MCF 10A (cell line): Measurements from ENCODE around the gene APOD. TPM values are rescaled to one million over a fixed set of nuclear protein-coding genes. Genes with fewer than 3 reads are reported as not detected.

Source experiments
- BruUV-seq: library from RNA; stranded (reverse); fragments of 400-500 nt; replicated peaks from 2 replicates; lab custom pipeline; 2021; lab: Mats Ljungman, UMichigan
- CTCF ChIA-PET: fragments of 300-600 bp; sonication (Branson Sonifier 250); formaldehyde crosslinking; extraction: SDS; loops from one replicate; lab custom pipeline; 2021; ENCODE audit warnings: antibody characterized with exemption, inconsistent platforms; lab: Yijun Ruan, JAX
- POLR2A ChIA-PET: fragments of 300-600, 350-650 bp; sonication (Branson Sonifier 250); formaldehyde crosslinking; extraction: SDS; loops from one replicate; lab custom pipeline; 2020; ENCODE audit warnings: antibody characterized with exemption, inconsistent platforms; lab: Yijun Ruan, JAX
- DNase-seq: peaks from one replicate; pipeline ENCODE4 v3.0.0-alpha.2; 2018; ENCODE audit not compliant: unreplicated experiment
- H3K27ac Mint-ChIP-seq: one replicate; pipeline ENCODE4 v1.8.0; 2022; ENCODE audit warnings: mild to moderate bottlenecking, low read depth, mixed read lengths; ENCODE audit not compliant: unreplicated experiment
- H3K27me3 Mint-ChIP-seq: one replicate; pipeline ENCODE4 v1.8.0; 2022; ENCODE audit warnings: mixed read lengths; ENCODE audit not compliant: insufficient read depth, unreplicated experiment
- H3K36me3 Mint-ChIP-seq: one replicate; pipeline ENCODE4 v1.8.0; 2022; ENCODE audit warnings: mild to moderate bottlenecking, moderate library complexity, mixed read lengths; ENCODE audit not compliant: insufficient read depth, unreplicated experiment
- H3K4me1 Mint-ChIP-seq: one replicate; pipeline ENCODE4 v1.8.0; 2022; ENCODE audit warnings: mixed read lengths; ENCODE audit not compliant: insufficient read depth, unreplicated experiment
- H3K4me3 Mint-ChIP-seq: one replicate; pipeline ENCODE4 v1.8.0; 2022; ENCODE audit warnings: mild to moderate bottlenecking, moderate library complexity, mixed read lengths; ENCODE audit not compliant: unreplicated experiment
- H3K9me3 Mint-ChIP-seq: one replicate; pipeline ENCODE4 v1.8.0; 2022; ENCODE audit warnings: mixed read lengths; ENCODE audit not compliant: unreplicated experiment
- intact Hi-C: fragments of 100-400 bp; cut with micrococcal nuclease; formaldehyde crosslinking; loops from 2 replicates; pipeline ENCODE4 v1.14.1; 2022
- total RNA-seq: library from RNA; stranded (reverse); gene quantifications from 2 replicates; pipeline ENCODE4 v1.2.3, GENCODE V29; 2022
- TF ChIP-seq, protein P1 (sequence below): fragments of 200-600 bp; IDR thresholded peaks from one replicate; pipeline ENCODE4 v1.8.0; 2022; ENCODE audit warnings: antibody characterized with exemption, mild to moderate bottlenecking; ENCODE audit not compliant: unreplicated experiment

The APOD gene
- total RNA-seq, 1 experiment from 2014 or later: 1.9 TPM

DNA sequence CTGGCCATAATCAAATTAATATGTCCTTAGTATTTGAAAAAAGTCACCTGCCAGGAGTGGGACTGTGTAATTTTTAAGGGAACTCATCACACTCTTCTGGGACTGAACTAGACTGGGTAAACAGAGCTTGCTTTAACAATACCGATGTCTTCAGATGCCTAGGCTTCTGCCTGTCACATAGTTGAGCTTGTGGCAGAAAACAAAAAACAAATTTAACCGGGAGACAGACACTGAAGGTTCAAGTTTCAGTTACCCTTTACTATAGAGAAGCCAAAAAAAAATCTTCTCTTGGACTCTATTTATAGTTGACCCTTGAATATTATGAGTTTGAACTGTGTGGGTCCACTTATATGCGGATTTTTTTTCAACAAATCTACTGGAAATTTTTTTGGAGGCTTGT, 51.4 kb downstream of the APOD start:
- H3K27me3 Mint-ChIP-seq: no peaks in the 10 kb centered on the region
- H3K4me1 Mint-ChIP-seq: peaks cover 5% of the 10 kb centered on the region
- TF ChIP-seq, protein P1, sequence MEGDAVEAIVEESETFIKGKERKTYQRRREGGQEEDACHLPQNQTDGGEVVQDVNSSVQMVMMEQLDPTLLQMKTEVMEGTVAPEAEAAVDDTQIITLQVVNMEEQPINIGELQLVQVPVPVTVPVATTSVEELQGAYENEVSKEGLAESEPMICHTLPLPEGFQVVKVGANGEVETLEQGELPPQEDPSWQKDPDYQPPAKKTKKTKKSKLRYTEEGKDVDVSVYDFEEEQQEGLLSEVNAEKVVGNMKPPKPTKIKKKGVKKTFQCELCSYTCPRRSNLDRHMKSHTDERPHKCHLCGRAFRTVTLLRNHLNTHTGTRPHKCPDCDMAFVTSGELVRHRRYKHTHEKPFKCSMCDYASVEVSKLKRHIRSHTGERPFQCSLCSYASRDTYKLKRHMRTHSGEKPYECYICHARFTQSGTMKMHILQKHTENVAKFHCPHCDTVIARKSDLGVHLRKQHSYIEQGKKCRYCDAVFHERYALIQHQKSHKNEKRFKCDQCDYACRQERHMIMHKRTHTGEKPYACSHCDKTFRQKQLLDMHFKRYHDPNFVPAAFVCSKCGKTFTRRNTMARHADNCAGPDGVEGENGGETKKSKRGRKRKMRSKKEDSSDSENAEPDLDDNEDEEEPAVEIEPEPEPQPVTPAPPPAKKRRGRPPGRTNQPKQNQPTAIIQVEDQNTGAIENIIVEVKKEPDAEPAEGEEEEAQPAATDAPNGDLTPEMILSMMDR: no peak
- POLR2A ChIA-PET: interaction anchor here (2.5 kb wide), 1 partner anchor 10 kb away, joined by 13 read pairs; the partner anchor contains the start of gene PPP1R2
- CTCF ChIA-PET: interaction anchor here (0.7 to 1.0 kb wide), 2 partner anchors 13 to 137 kb away, joined by 3 read pairs; no protein-coding TSS in a partner anchor
- no peak for DNase-seq
- H3K36me3 Mint-ChIP-seq: peaks cover 7% of the 10 kb centered on the region
- no peak overlapping the region for H3K27ac Mint-ChIP-seq
- H3K4me3 Mint-ChIP-seq: no peak overlapping the region
- BruUV-seq: no TSS peak
- no peaks in the 10 kb centered on the region for H3K9me3 Mint-ChIP-seq
- intact Hi-C loops: no loop called here

DNA sequence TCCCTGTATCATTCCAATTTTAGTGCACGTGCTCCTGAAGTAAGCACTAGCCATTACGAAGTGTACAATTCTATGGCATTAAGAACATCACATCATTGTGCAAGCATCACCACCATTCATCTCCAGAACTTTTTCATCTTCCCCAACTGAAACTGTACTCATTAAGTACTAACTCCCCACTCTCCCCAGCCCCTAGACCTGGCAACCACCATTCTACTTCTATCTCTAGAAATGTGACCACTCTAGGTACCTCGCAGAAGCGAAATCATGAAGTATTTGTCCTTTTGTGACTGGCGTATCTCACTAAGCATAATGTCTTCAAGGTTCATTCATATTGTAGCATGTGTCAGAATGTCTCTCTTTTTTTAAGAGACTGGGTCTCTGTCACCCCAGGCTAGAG, 52.1 kb downstream of the APOD start:
- DNase-seq: no peak
- Mint-ChIP-seq H3K4me1 (peaks cover 5% of the 10 kb centered on the region), H3K9me3 (no peaks in the 10 kb centered on the region), H3K4me3 (no peak overlapping the region), H3K27ac (no peak overlapping the region), H3K27me3 (no peaks in the 10 kb centered on the region), H3K36me3 (peaks cover 7% of the 10 kb centered on the region)
- CTCF ChIA-PET: interaction anchor here (1.0 kb wide), 1 partner anchor 14 kb away, joined by 3 read pairs; no protein-coding TSS in a partner anchor
- POLR2A ChIA-PET: no interaction called here
- intact Hi-C loops: no loop called here
- TF ChIP-seq, protein P1: no peak
- BruUV-seq: no TSS peak

DNA sequence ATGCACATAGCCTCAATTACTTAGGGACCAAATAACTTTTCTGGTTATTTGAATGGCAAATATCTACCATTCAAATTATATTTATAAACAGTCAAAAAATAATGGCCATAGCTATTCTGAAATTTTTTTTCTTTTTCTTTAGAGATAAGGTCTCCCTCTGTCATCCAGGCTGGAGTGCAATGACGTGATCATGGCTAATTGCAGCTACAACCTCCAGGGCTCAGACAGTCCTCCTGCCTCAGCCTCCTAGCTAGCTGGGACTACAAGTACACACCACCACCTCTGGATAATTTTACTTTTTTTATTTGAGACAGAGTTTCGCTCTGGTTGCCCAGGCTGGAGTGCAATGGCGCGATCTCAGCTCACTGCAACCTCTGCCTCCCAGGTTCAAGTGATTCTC, 57.2 kb downstream of the APOD start:
- no peaks in the 10 kb centered on the region for H3K9me3 Mint-ChIP-seq
- CTCF ChIA-PET: interaction anchor here (0.8 to 3.6 kb wide), 3 partner anchors 256 to 859 kb away, joined by 4 to 31 read pairs (median 5); partner anchors contain the start of gene XXYLT1
- POLR2A ChIA-PET: interaction anchor here (1.1 to 1.5 kb wide), 3 partner anchors 16 to 255 kb away, joined by 3 to 5 read pairs (median 3); partner anchors contain the start of genes PPP1R2 and XXYLT1

DNA sequence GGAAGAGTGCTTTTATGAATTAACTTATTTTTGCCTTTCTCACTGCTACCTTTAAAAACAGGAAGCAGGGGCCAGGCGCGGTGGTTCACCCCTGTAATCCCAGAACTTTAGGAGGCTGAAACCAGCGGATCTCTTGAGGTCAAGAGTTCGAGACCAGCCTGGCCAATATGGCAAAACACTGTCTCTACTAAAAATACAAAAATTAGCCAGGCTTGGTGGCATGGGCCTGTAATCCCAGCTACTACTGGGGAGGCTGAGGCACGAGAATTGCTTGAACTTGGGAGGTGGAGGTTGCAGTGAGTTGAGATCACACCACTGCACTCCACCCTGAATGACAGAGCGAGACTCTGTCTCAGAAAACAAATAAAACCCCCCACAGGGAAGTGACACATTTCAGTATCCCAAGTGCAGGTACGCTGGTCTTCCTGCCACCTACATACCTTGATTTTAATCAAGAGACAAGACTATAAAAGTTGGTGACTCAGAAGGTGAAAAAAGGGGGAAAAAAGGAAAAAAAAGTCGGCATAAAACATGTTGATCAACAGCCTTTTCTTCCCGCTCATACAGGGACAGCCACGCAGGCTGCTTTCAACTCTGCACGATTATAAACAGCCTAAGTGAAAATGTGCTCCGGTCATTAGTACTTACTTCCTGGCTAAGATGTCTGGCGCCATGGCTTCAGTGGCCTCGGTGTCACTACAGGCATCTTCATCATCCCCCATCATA, 59.4 kb downstream of the APOD start:
- Mint-ChIP-seq H3K4me3 (no peak overlapping the region), H3K4me1 (no peaks in the 10 kb centered on the region), H3K27ac (no peak overlapping the region), H3K9me3 (no peaks in the 10 kb centered on the region), H3K36me3 (peaks cover 21% of the 10 kb centered on the region), H3K27me3 (no peaks in the 10 kb centered on the region)
- BruUV-seq: no TSS peak
- ChIA-PET POLR2A (interaction anchor here (0.6 to 3.2 kb wide), 4 partner anchors 13 to 254 kb away, joined by 3 to 20 read pairs (median 4); partner anchors contain the start of gene PPP1R2), CTCF (interaction anchor here (1.0 to 6.3 kb wide), 5 partner anchors 14 to 254 kb away, joined by 4 to 154 read pairs (median 7); partner anchors contain the start of gene XXYLT1)
- TF ChIP-seq, protein P1: no peak
- intact Hi-C loops: no loop called here
- no peak for DNase-seq

More for the DNA sequence above, 57.2 kb downstream of the APOD start:
- no TSS peak for BruUV-seq
- H3K4me1 Mint-ChIP-seq: no peaks in the 10 kb centered on the region
- no peak overlapping the region for H3K4me3 Mint-ChIP-seq
- H3K27ac Mint-ChIP-seq: no peak overlapping the region
- TF ChIP-seq, protein P1: no peak
- no peak for DNase-seq
- peaks cover 26% of the 10 kb centered on the region for H3K36me3 Mint-ChIP-seq
- no peaks in the 10 kb centered on the region for H3K27me3 Mint-ChIP-seq
- intact Hi-C loops: no loop called here
